ENCODE data around the gene ERVH48-1. TPM values are rescaled to one million over a fixed set of nuclear protein-coding genes. Genes with fewer than 3 reads are reported as not detected.
"Not testable (repeated sequence)": the region's sequence is repeated elsewhere in the genome, so short reads cannot be mapped to it uniquely, and the experiment has no call there.

ERVH48-1 gene
- total RNA-seq, 4 donors from 2014 or later: not detected

- no peaks in the 10 kb centered on the region for H3K36me3 ChIP-seq
- TF ChIP-seq CTCF (IDR thresholded peaks at IDR 0.05 in 4 of 5, conservative IDR thresholded peaks at IDR 0.05 in 1 of 5): no peak
- TF ChIP-seq POLR2A (IDR thresholded peaks at IDR 0.05): no peak
- peaks cover 0 to 6% of the 10 kb centered on the region in 2 donors for H3K4me1 ChIP-seq
- H3K9me3 ChIP-seq: no peaks in the 10 kb centered on the region
- intact Hi-C loops (cut with DNase I; ENCODE audit: low total_unique reads) (no loop called here), in situ Hi-C loops (cut with MboI; ENCODE audit: low sequenced_read_pairs in 4 of 4) (no loop called here)
- ATAC-seq (no peak), DNase-seq (no peak)
- H3K27ac ChIP-seq: no peak overlapping the region
- no peak overlapping the region for H3K4me3 ChIP-seq
- H3K27me3 ChIP-seq: no peaks in the 10 kb centered on the region
Observed at GRCh38 chr21:42964086-42964485, 38.7 kb upstream of the ERVH48-1 start.

- Histone ChIP-seq H3K4me3 (no peak overlapping the region), H3K27me3 (no peaks in the 10 kb centered on the region), H3K9me3 (no peaks in the 10 kb centered on the region), H3K36me3 (no peaks in the 10 kb centered on the region), H3K27ac (no peak overlapping the region), H3K4me1 (peaks cover 0 to 6% of the 10 kb centered on the region in 2 donors)
- no peak for DNase-seq
- in situ Hi-C loops (cut with MboI; ENCODE audit: low sequenced_read_pairs in 4 of 4): no loop called here
- ATAC-seq: no peak
- TF ChIP-seq POLR2A (IDR thresholded peaks at IDR 0.05) (no peak), CTCF (IDR thresholded peaks at IDR 0.05 in 4 of 5, conservative IDR thresholded peaks at IDR 0.05 in 1 of 5) (no peak)
- intact Hi-C loops (cut with DNase I; ENCODE audit: low total_unique reads): no loop called here
Observed at GRCh38 chr21:42962380-42963007, 37.1 kb upstream of the ERVH48-1 start.

- TF ChIP-seq CTCF (IDR thresholded peaks at IDR 0.05 in 4 of 5, conservative IDR thresholded peaks at IDR 0.05 in 1 of 5) (no peak), POLR2A (IDR thresholded peaks at IDR 0.05) (no peak)
Observed at GRCh38 chr21:42959728-42960127, 34.3 kb upstream of the ERVH48-1 start.

GRCh38 chr21:42958122-42958521 is 32.7 kb upstream of the ERVH48-1 start:
- H3K4me1 ChIP-seq; H3K9me3 ChIP-seq; H3K36me3 ChIP-seq; ATAC-seq; H3K27ac ChIP-seq; in situ Hi-C loops (cut with MboI; ENCODE audit: low sequenced_read_pairs in 4 of 4); H3K27me3 ChIP-seq; intact Hi-C loops (cut with DNase I; ENCODE audit: low total_unique reads); DNase-seq; H3K4me3 ChIP-seq: not testable (repeated sequence)

More at GRCh38 chr21:42959728-42960127, 34.3 kb upstream of the ERVH48-1 start:
- intact Hi-C loops (cut with DNase I; ENCODE audit: low total_unique reads): no loop called here
- Histone ChIP-seq H3K4me1 (peaks cover 0 to 6% of the 10 kb centered on the region in 2 donors), H3K36me3 (no peaks in the 10 kb centered on the region), H3K27me3 (no peaks in the 10 kb centered on the region), H3K27ac (no peak overlapping the region), H3K4me3 (no peak overlapping the region), H3K9me3 (no peaks in the 10 kb centered on the region)
- DNase-seq (no peak), ATAC-seq (no peak)
- in situ Hi-C loops (cut with MboI; ENCODE audit: low sequenced_read_pairs in 4 of 4): no loop called here

- no peaks in the 10 kb centered on the region for H3K4me1 ChIP-seq
- no peak overlapping the region for H3K27ac ChIP-seq
- no peak for DNase-seq
- ATAC-seq: peak; percentile 92 to 96
- intact Hi-C loops (cut with DNase I; ENCODE audit: low total_unique reads) (no loop called here), in situ Hi-C loops (cut with MboI; ENCODE audit: low sequenced_read_pairs in 4 of 4) (no loop called here)
- no peaks in the 10 kb centered on the region for H3K9me3 ChIP-seq
- no peak overlapping the region for H3K4me3 ChIP-seq
- TF ChIP-seq CTCF (IDR thresholded peaks at IDR 0.05 in 4 of 5, conservative IDR thresholded peaks at IDR 0.05 in 1 of 5) (no peak), POLR2A (IDR thresholded peaks at IDR 0.05) (no peak)
- no peaks in the 10 kb centered on the region for H3K27me3 ChIP-seq
- no peaks in the 10 kb centered on the region for H3K36me3 ChIP-seq
Observed at GRCh38 chr21:42956824-42957630, 31.6 kb upstream of the ERVH48-1 start.

GRCh38 chr21:42951193-42951592 is 25.8 kb upstream of the ERVH48-1 start:
- intact Hi-C loops (cut with DNase I; ENCODE audit: low total_unique reads); ATAC-seq; in situ Hi-C loops (cut with MboI; ENCODE audit: low sequenced_read_pairs in 4 of 4): not testable (repeated sequence)

GRCh38 chr21:42949094-42949755 is 23.8 kb upstream of the ERVH48-1 start:
- H3K4me1 ChIP-seq; DNase-seq; ATAC-seq; in situ Hi-C loops (cut with MboI; ENCODE audit: low sequenced_read_pairs in 4 of 4); H3K36me3 ChIP-seq; H3K9me3 ChIP-seq; H3K27ac ChIP-seq; H3K4me3 ChIP-seq; H3K27me3 ChIP-seq: not testable (repeated sequence)
- intact Hi-C loops (cut with DNase I; ENCODE audit: low total_unique reads): loop anchor here (10.0 kb wide), 2 partner anchors 54 to 56 kb away; partner anchors contain the start of gene NDUFV3

More at GRCh38 chr21:42951193-42951592, 25.8 kb upstream of the ERVH48-1 start:
- not testable (repeated sequence) for H3K27me3 ChIP-seq, H3K9me3 ChIP-seq, H3K4me1 ChIP-seq, DNase-seq, H3K36me3 ChIP-seq, H3K4me3 ChIP-seq, H3K27ac ChIP-seq

Measured in gastrocnemius medialis (tissue), 4 donors.